Adrenal gland (tissue), 12 donors: ENCODE measurements around the gene SLAMF7. TPM values are rescaled to one million over a fixed set of nuclear protein-coding genes. Genes with fewer than 3 reads are reported as not detected.
"Not testable (repeated sequence)": the region's sequence is repeated elsewhere in the genome, so short reads cannot be mapped to it uniquely, and the experiment has no call there.

Experiments
- DNase-seq, 7 donors: peaks; one replicate each; pipeline ENCODE4 v3.0.0-alpha.2; 2019 to 2020
- H3K27ac ChIP-seq, 5 donors: fragments of 200-600 bp; sonication (generic) in 4 of 5; 1 replicate in 3 of 5; 2 replicates in 2 of 5; pipeline versions ENCODE4 v1.5.1 to v1.8.0; 2016 to 2020; ENCODE audit warnings: mild to moderate bottlenecking in 1 of 5
- H3K27me3 ChIP-seq: fragments of 200-600 bp; 2 replicates; pipeline ENCODE4 v1.8.0; 2021
- H3K36me3 ChIP-seq, 2 donors: fragments of 200-600 bp; replicated peaks in 1 of 2; 1 replicate in 1 of 2; 2 replicates in 1 of 2; pipeline versions ENCODE4 v1.5.1 to v1.8.0; 2018 to 2022
- H3K4me1 ChIP-seq, 2 donors: fragments of 200-600 bp; replicated peaks in 1 of 2; 1 replicate in 1 of 2; 2 replicates in 1 of 2; pipeline versions ENCODE4 v1.5.1 to v1.8.0; 2018 to 2021
- H3K4me3 ChIP-seq, 4 donors: fragments of 200-600 bp; sonication (generic) in 3 of 4; one replicate each; pipeline ENCODE4 v1.5.1; 2016 to 2018
- H3K9me3 ChIP-seq, 3 donors: fragments of 200-600 bp; sonication (generic) in 1 of 3; replicated peaks in 1 of 3; 1 replicate in 2 of 3; 2 replicates in 1 of 3; pipeline versions ENCODE4 v1.5.1 to v1.8.0; 2016 to 2021
- POLR2A ChIP-seq, 2 donors: fragments of 450-650 bp; IDR thresholded peaks; one replicate each; pipeline ENCODE4 v1.6.1; 2017; ENCODE audit warnings: antibody characterized with exemption in 2 of 2, mild to moderate bottlenecking in 2 of 2, moderate library complexity in 1 of 2
- WGBS, 4 donors: extraction: QIAGEN DNeasy Blood & Tissue Kit in 2 of 4; methylation state at CpG; one replicate each; pipeline versions ENCODE4 v1.1.5 to v1.1.7; 2013 to 2017; 5-methylcytosine and 5-hydroxymethylcytosine counted together
- intact Hi-C, 2 donors: fragments of 100-400 bp; cut with DNase I; formaldehyde crosslinking; loops; one replicate each; pipeline versions ENCODE4 v1.14.1 to v1.15.0; 2022 to 2023
- polyA plus RNA-seq, 3 donors: library from polyadenylated mRNA; stranded (reverse); fragments of 200-250 nt in 2 of 3; fragments of 350-450 nt in 1 of 3; fragmentation: Illumina TruSeq in 1 of 3; extraction: RNeasy Lipid Tissue Mini Kit (QIAGEN cat#74804) in 1 of 3; gene quantifications; one replicate each; pipeline ENCODE4 v1.2.3, GENCODE V29; 2013 to 2014
- total RNA-seq, 9 donors: library from RNA; depleted of rRNA in 4 of 9; stranded (reverse); fragments of >200 nt in 4 of 9; fragments of 120-200 nt in 1 of 9; fragmentation: NEBNext Ultra II Directional in 1 of 9; extraction: Animal tissue kit (Norgen Biotek cat#: 25700) in 1 of 9; gene quantifications; one replicate each; pipeline versions ENCODE4 v1.1.0 to v1.2.4, GENCODE V29; 2013 to 2023
- TF ChIP-seq, protein P1 (sequence below), 6 experiments: fragments of 450-650 bp in 4 of 6; fragments of 200-600 bp in 2 of 6; sonication (generic) in 1 of 6; IDR thresholded peaks; 1 replicate in 5 of 6; 2 replicates in 1 of 6; pipeline versions ENCODE4 v1.5.1 to v1.8.0; 2016 to 2021; ENCODE audit warnings: antibody characterized with exemption in 6 of 6, mild to moderate bottlenecking in 2 of 6, moderate library complexity in 1 of 6
- donor health status: healthy with polysubstance abuse.
- donor health status: Bipolar disorder and iron deficiency.
- donor health status: DM: yes; HTN: yes; CAD: no.
- donor health status: DM: no; HTN: no; CAD: no.
- donor health status: DM: no; HTN: no; CAD: no.
- donor health status: DM: yes; HTN: yes; CAD: no.

The SLAMF7 gene
- total and polyA plus RNA-seq, 12 donors, result 0.26 to 3.1 (median 0.85) TPM; not detected in 2

DNA sequence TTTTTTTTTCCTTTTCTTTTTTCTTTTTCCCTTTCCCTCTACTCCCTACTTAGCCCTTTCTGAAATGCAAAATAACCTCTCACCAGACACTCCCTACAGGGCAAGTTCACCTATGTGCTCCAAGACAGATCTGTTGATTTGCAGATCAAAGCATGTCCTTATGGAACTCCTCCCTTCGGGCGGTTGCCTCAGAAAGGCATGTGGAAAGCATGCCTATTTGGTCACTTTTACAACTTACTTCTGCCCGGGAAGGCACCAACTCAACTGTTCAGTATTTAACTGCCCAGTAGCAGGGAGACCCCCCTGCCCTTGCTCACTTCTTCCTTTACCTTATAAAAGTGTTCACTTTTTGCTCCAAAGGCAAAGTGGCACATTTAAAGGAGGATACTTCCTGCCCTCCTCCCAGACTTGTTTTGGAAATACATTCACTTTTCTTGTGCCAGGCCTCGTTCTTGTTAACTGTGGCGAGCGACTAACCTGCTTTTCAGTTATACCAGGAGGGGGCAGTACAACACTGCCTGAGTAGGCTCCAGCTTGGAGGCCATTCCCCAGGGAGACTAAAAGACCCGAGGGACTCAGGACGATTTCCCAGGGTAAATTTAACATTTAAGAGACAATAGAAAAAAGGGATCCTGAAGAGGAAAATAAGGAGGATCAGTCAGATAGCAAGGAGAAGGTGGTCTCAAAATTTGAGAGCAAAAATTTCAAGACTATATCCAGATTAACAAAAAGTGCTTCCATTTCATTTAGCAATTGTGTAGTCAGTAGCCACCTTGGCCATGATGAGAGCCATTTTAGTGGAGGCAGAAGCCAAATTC, 12.3 kb upstream of the SLAMF7 start:
- Histone ChIP-seq H3K9me3 (no peaks in the 10 kb centered on the region), H3K4me3 (no peak overlapping the region), H3K27ac (no peak overlapping the region), H3K36me3 (no peaks in the 10 kb centered on the region), H3K4me1 (peaks cover 0 to 7% of the 10 kb centered on the region in 2 donors), H3K27me3 (no peaks in the 10 kb centered on the region)
- WGBS, 4 donors, result 9 to 16% (median 14%) methylated on average over 8 of the region's 8 CpGs
- intact Hi-C loops, result loop anchor here in 1 of 2 donors (5.0 kb wide), 2 partner anchors 41 to 226 kb away; partner anchors contain the start of gene ITLN2
- TF ChIP-seq, protein P1, sequence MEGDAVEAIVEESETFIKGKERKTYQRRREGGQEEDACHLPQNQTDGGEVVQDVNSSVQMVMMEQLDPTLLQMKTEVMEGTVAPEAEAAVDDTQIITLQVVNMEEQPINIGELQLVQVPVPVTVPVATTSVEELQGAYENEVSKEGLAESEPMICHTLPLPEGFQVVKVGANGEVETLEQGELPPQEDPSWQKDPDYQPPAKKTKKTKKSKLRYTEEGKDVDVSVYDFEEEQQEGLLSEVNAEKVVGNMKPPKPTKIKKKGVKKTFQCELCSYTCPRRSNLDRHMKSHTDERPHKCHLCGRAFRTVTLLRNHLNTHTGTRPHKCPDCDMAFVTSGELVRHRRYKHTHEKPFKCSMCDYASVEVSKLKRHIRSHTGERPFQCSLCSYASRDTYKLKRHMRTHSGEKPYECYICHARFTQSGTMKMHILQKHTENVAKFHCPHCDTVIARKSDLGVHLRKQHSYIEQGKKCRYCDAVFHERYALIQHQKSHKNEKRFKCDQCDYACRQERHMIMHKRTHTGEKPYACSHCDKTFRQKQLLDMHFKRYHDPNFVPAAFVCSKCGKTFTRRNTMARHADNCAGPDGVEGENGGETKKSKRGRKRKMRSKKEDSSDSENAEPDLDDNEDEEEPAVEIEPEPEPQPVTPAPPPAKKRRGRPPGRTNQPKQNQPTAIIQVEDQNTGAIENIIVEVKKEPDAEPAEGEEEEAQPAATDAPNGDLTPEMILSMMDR (IDR thresholded peaks at IDR 0.05), result peak; percentile 74 to 90 (median 86)
- no peak for TF ChIP-seq POLR2A (IDR thresholded peaks at IDR 0.05)
- peak; percentile 57 to 77 (median 67) for DNase-seq

DNA sequence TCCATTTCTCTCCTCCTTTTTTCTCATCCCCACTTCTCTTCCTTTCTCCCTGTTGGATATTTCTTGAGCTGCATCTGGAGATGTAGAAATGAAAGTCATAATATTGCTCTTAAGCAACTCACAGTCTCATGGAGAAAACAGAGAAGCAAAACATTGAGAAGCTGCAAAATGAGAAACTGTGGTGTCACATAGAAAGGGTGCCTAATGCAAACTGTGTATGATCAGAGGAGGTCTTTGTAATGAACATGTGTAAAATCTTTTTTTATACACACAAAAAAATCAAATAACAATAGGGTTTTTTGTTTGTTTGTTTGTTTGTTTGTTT, 11.8 kb upstream of the SLAMF7 start:
- no peaks in the 10 kb centered on the region for H3K36me3 ChIP-seq
- no peak for TF ChIP-seq POLR2A (IDR thresholded peaks at IDR 0.05)
- TF ChIP-seq, protein P1 (IDR thresholded peaks at IDR 0.05), result no peak
- intact Hi-C loops, result loop anchor here in 1 of 2 donors (5.0 kb wide), 2 partner anchors 40 to 225 kb away; partner anchors contain the start of gene ITLN2
- H3K4me1 ChIP-seq, result peaks cover 0 to 7% of the 10 kb centered on the region in 2 donors
- DNase-seq, result no peak
- no peak overlapping the region for H3K4me3 ChIP-seq
- no peaks in the 10 kb centered on the region for H3K9me3 ChIP-seq
- H3K27ac ChIP-seq, result no peak overlapping the region
- H3K27me3 ChIP-seq, result no peaks in the 10 kb centered on the region

DNA sequence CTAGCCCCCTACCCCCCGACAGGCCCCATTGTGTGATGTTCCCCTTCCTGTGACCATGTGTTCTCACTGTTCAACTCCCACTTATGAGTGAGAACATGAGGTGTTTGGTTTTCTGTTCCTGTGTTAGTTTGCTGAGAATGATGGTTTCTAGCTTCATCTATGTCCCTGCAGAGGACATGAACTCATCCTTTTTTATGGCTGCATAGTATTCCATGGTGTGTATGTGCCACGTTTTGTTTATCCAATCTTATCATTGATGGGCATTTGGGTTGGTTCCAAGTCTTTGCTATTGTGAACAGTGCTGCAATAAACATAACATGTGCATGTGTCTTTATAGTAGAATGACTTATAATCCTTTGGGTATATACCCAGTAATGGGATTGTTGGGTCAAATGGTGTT, 7.5 kb upstream of the SLAMF7 start:
- whole genome bisulfite sequencing, 4 donors, result 71 to 83% (median 78%) methylated on average over 2 of the region's 2 CpGs
- H3K27me3 ChIP-seq, DNase-seq, H3K4me1 ChIP-seq, H3K36me3 ChIP-seq, H3K9me3 ChIP-seq, H3K27ac ChIP-seq, intact Hi-C loops, H3K4me3 ChIP-seq: not testable (repeated sequence)

DNA sequence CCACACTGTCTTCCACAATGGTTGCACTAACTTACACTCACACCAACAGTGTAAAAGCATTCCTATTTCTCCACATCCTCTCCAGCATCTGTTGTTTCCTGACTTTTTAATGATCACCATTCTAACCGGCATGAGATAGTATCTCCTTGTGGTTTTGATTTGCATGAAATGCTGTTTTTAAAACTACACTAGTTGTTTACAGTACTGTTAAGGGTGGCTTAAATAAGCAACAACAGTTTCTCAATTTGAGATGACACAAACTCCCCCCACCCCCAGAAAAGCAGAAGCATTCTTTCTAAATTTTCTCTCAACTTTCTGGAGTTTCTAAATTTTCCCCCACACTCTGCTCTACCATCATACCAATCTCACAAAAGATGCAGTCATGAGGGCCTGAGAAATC, 7.1 kb upstream of the SLAMF7 start:
- Histone ChIP-seq H3K4me3 (no peak overlapping the region), H3K27me3 (no peaks in the 10 kb centered on the region), H3K36me3 (no peaks in the 10 kb centered on the region), H3K9me3 (peaks cover 0 to 3% (median 0%) of the 10 kb centered on the region in 3 donors), H3K27ac (no peak overlapping the region), H3K4me1 (no peaks in the 10 kb centered on the region)
- TF ChIP-seq, protein P1 (IDR thresholded peaks at IDR 0.05), result no peak
- no peak for TF ChIP-seq POLR2A (IDR thresholded peaks at IDR 0.05)
- no peak for DNase-seq
- 71 to 84% (median 78%) methylated on average over 1 of the region's 1 CpG for WGBS, 4 donors
- intact Hi-C loops, result no loop called here

DNA sequence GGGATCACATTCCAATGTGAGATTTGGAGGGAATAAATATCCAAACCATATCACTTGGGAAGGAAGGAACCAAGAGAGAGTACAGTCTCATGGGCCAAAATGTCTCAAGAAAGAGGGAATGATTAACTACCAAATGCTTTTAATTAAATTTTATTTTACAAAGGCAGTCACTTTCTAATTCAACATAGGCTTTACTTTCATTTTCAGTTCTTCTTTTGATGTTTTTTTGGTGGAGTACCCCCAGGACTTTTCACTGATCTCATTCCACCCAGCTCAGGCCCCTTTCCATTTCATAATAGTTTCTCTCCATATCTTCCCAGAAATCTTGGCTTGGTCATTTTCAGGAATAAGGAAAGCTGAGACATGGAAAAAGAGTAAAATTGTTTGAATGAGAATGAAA, 5.1 kb upstream of the SLAMF7 start:
- intact Hi-C loops, result no loop called here
- H3K27ac ChIP-seq, result no peak overlapping the region

More for the DNA sequence above, 5.1 kb upstream of the SLAMF7 start:
- Histone ChIP-seq H3K9me3 (peaks cover 0 to 4% (median 0%) of the 10 kb centered on the region in 3 donors), H3K27me3 (no peaks in the 10 kb centered on the region), H3K36me3 (no peaks in the 10 kb centered on the region), H3K4me3 (no peak overlapping the region), H3K4me1 (no peaks in the 10 kb centered on the region)
- no peak for DNase-seq
- TF ChIP-seq, protein P1 (IDR thresholded peaks at IDR 0.05), result no peak
- no peak for TF ChIP-seq POLR2A (IDR thresholded peaks at IDR 0.05)
